HG03097 (cell line): ENCODE results near the gene RGS4.

ENCODE experiments used
- ATAC-seq: cut with Tn5 transposase; IDR thresholded peaks from one replicate; pipeline ENCODE4 v1.9.1; 2021; ENCODE audit not compliant: unreplicated experiment, low FRiP score

Gene RGS4

DNA sequence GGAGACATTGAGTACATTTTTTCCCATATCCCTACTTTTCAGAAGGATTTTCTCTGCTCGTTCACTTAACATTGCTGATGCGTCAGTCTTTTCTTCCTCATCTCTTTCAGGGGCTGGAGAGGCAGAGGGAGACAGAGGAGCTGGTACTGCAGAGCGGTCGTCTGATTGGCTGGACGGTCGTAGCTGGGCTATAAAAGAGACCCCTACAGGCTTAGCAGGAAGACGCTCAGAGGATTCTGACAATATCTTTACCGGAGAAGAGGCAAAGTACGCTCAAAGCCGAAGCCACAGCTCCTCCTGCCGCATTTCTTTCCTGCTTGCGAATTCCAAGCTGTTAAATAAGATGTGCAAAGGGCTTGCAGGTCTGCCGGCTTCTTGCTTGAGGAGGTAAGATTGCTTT is at the start of gene RGS4:
Gene RGS4, plus strand, starts transcription at position 220 of the 400 bp plus-strand sequence. Its CDS starts 124 bp downstream, at position 344.
- no peak for ATAC-seq

DNA sequence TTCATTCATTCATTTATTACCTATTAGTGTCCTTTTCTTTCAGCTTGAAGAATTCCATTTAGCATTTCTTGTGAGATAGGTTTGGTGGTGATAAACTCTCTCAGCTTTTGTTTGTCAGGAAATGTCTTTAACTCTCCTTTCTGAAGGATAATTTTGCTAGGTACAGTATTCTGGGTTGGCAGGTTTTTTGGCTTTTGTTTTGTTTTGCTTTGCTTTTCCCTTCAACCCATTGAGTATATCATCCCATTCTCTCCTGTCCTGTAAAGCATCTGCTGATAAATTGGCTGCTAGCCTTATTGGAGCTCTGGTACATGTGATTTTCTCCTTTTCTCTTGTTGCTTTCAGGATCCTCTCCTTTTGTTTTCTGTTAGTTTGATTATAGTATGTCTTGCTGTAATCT is 47.0 kb upstream of the RGS4 start:
- no peak for ATAC-seq

DNA sequence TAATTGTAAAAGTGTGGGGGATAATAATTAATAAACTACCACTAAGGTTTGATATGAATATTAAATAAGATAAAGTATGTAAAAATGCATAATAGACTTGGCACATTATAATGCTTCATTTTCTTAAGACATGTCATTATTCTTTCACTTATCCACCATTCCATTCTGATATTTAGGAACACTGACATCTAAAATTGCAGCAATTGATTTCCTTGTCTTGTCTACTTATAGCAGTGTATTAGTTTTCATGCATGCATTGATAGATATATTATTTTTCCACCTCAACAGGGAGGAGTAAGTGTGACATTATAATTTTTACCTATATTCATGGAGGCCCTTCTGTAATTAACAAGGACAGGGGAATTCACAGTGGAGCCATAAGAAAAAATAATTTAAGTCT is 41.6 kb upstream of the RGS4 start:
- ATAC-seq: no peak

DNA sequence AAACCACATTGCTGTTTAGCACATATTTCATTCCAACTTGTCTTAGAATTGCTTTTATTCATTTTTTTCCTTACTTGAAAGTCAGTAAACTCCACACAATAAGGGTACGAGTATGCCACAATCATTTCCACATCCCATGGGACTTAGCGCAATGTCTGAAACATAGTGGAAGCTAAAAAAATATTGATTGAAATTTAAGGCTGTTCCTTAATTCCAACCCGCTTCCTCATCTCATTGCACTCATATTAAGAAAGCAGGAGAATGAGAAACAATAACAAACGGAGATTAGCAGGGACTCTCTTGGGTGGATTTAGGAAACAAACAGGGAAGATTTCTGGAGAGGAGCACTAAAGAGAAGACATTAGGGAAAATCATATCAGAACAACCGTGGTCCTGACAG is 39.3 kb upstream of the RGS4 start:
- no peak for ATAC-seq

DNA sequence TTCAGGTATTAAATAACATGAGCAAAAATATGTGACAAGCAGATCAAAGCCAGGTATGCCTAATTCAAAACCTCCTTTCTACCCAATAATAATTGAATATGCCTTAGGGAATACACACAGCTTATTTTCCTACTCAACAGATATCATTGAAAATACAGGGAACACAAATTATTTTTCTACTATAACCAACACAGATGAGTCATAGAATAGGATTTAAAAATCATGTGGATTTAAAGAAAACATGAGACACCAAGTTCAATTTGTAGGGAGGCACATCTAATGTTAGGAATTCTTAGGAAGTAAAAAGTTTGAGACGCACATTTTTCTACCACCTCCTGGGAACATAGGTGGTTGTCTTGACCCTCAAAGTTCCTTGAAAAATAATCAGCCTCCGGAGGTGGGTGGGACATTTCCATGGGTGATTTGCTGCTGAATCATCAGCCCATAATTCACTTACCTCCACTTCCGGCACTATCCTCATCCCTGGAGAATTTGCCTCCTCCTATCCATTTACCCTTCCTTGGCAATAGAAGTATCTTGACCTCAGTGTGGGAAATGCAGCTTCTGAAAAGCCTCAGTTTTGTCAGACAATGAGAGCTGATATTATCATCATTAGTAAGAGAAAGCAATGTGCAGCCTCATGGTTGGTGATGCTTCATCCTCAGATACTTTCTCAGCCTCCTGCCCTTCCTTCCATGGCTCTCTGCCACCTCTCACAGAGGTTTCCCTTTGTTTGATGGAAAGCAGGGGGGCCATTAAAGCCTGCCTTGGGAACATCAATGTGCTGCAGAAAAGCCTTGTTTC is 33.5 kb upstream of the RGS4 start:
- no peak for ATAC-seq

DNA sequence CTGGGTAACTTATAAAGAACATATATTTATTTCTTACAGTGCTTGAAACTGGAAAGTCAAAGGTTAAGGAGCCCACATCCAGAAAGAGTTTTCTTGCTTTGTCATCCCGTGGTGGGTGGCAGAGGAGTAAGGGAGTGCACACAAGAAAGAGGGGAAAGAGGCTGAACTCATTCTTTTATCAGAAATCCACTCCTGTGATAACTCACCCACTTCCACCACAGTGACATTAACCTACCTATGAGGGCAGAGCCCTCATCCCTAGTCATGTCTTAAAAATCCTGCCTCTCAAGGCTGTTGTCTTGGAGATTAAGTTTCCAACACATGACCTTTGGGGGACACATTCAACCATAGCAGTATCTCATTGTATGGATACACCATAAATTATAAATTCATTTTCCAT is 32.5 kb upstream of the RGS4 start:
- ATAC-seq: no peak

DNA sequence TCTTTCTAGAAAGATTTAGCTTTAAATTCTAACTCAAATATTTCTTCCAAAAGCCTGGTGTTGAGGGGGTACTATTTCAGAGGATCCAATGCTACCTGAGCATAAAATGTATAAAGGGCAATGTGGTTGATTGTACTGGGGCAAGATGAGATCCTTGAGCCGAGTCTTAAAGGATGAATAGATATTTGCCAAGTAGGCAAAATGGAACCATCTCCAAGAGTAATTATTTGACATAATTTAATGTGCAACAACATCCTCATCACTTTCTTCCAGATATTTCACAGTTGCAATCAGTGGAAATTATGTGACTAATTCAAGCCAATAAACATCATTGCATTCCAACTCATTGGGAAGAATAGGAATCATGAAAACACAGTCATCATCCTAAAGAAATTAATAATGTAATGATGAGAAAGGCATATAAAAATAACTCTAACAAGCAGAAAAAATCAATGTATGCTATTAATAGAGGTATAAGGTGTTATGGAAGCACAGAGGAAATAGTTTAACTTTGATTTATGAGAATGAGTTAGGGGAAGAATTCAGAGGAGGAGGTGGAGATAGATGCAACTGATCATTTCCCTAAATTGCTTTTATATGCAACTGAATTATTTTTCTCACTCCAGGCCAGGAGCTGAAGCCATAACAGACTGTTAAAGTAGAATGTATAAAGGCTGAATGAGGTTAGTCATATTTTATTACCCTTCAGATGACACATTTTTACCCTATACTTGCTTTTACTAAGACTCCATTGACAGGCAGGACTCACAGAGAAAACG is 30.0 kb upstream of the RGS4 start:
- ATAC-seq: no peak

DNA sequence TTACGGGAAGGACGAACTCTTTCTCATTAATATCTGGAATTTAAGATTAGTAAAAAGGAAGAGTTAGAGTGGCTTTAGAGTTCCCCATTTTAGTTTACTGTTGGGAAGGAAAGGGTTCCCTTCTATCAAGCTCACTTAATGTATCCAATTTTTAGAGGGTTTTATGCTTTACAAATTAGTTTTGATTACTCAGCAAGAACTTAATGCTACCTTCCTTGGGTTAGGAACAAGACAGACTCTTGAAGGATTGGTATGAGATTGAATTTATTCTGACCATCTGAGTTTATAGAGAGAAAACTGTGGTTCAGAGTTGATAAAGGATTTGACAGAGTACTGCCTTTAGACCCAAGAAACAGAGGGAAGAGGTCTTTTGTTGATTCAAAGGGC is 29.5 kb upstream of the RGS4 start:
- ATAC-seq: no peak

DNA sequence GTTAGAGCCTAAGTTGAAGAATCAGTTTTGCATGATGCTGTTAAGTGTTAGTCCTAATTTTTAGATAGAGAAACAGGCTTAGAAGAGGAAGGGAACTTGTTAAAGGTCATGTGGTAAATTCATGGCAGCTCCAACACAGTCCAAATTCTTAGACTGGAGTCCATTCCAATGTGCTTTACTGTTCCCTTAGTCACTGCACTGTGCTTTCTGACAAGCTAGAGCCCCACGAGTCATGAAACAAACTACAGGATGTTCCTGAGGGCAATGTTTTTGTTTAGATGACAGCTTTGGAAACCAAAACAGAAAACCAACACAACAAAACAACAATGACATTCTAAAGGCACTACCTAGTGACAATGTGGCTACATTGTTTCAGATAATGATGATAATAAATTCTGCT is 23.1 kb upstream of the RGS4 start:
- no peak for ATAC-seq

DNA sequence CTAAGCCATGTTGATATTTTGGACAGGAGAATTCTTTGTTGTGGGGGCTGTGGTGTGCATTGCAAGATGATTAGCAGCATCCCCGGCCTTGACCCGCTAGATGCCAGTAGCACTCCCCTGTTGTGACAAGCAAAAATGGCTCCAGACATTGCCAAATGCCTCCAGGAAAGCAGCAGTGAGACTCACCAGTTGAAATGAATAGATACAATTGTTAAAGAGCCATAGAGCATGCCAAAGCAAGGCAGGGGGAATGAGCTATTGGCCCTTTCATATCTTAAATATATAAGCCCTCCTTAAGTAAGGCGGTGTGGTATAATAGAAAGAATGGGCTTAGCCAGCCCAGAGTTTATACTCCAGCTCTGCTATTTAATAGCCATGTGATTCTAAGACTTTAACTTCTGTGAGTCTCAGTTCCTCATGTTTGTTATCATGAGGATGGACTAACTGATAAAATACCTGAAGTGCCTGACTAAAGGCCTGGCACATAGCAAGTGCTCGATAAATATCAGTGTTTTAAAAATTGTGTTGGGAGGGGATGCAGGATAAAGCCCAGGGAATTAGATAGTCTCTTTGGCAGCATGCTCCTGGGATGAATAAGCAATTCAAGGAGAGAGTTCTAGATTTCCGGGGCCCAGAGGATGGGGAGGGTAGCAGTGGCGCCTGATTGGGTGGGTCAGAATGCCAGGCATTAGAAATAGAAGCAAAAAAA is 21.1 kb upstream of the RGS4 start:
- ATAC-seq: no peak

DNA sequence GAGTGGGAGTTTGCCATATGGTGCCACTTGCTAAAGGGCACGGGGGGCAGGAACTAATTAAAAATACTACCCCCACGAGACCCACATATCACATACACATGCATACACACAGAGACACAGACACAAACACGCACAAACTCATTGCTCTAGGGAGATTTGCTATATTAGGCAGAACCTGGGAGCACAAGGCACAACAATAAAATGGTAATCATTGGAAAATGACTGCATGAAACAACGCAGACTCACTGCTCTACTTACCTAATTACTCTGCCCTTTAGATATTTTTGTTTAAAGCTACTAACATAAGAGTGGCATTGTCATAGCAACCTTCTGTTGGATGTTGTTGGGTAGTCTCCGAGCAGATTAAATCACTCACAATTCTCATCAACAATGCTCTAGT is 20.3 kb upstream of the RGS4 start:
- ATAC-seq: no peak

DNA sequence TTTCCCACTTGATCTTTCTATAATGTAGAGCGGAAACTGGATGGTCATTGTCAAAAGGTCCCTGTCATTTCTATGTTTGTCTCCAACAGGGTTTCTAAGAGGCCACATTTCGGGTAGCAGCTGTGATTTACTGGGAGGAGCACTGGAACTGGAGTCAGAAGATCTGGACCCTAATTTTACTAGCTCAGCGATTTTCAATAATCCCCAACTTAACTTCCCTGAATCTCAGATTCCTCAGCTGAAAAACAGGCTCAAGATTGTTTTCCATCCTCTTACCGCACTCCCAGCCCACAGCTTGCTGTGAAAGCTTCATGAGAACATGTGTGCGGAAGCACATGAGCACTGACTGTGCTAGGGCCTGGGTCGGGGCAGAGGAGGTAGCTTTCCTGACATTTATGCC is 19.9 kb upstream of the RGS4 start:
- no peak for ATAC-seq

DNA sequence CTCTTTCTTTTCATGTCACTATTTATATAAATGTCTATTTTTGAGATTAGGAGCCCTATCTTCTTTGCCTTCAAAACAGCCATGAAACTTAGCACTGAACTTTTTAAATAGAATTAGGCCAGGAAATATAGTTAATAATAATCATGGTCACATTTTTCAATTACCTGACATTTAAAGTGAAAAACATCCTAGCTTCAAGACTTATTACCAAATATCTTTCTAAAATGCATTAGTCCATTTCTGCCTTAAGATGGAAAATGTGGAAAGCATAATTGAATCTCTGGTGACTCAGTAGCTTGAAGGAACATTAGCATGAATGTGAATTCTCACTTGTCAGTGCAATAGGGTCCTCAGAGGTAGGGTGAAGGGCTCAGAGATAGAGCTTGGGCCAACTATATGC is 18.7 kb upstream of the RGS4 start:
- no peak for ATAC-seq

DNA sequence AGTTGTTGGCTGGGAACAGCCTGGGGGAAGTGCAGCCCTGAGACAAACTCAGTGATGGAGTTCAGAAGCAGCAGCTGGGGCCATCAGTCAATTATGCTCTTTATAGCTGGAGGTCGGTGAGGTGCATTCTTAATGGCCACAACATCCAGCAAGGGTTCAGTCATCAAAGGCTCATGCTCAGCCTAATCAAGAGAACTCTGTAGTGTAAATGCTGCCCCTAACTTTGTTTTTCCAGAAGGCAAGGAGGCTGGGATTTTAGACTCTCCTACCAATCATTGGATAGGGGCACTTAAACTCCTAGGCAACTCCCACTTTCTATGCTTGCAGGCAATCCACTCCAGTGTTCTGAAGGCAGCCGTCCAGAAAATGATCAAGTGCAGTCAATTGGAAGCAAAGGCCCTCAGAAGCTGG is 15.0 kb upstream of the RGS4 start:
- no peak for ATAC-seq

DNA sequence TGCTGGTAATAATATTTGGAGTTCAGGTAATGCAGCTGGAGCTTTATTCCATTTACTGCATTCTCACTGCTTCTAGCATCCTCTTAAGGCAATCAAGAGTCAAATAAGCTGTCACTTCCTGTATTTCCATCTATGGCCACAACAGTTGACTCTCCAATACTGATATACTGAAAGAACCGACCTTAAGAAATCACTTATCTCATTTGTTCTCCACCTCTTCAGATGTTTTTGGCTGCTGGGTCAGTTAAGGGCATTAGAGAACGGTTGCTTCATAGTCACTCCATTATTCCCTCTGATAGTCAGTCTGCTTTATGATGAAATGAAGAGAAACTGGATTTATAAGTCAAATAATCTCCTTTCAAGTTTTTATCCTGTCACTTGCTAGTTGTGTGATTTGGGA is 14.2 kb upstream of the RGS4 start:
- no peak for ATAC-seq

DNA sequence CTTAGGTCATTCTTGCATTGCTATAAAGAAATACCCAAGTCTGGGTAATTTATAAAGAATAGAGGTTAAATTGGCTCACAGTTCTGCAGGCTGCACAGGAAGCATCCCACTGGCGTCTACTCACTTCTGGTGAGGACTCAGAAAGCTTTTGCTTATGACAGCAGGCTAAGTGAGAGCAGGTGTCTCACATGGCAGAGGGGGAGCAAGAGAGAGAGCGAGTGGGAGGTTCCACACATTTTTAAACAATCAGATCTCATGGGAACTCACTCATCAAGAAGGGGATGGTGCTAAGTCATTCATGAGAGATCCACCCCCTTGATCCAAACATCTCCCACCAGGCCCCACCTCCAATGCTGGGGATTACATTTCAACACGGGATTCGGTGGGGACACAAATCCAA is 13.6 kb upstream of the RGS4 start:
- ATAC-seq: no peak

DNA sequence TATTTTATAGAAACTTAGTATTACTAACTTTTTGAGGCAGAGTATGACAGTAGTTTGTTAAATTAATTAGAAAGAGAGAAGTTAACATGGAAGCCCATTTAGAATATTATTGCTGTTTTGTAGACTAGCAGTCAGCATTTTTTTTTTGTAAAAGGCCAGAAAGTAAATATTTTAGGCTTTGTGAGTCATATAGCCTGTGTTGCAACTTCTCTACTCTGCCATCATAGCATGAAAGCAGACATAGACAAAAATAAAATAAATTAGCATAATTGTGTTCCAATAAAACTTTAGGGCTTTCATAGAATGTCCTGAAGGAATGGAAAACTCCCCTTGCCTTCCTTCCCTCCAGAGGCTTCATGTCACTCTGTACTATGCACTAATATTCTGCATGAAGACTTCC is 12.3 kb upstream of the RGS4 start:
- ATAC-seq: no peak

DNA sequence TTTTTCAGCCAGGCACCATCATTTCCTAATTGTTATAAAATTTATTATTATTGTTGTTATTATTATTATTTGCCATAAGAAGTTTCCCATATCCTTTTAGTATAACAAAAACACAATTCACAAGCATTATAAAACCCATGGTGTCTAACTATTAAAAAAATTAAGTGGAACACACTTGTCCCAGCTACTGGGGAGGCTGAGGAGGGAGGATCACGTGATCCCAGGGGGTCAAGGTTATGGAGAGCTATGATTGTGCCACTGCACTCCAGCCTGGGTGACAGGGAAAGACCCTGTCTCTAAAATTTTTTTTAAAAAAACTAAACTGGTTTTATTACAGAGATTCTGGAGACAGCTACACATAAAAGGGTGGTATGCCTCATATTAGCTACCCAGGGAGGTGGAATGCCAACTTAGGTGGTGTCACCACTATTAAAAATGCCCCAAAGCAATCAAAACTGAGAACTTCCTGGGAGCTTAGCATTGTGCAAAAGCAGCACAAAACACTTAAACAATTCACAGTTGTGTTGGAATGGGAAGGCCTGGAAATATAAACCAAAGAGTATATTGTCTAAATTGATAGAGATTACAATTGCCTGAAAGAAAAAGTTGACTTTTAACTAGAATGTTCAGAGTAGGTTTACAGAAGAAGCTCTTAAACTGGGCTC is 8.7 kb upstream of the RGS4 start:
- no peak for ATAC-seq

DNA sequence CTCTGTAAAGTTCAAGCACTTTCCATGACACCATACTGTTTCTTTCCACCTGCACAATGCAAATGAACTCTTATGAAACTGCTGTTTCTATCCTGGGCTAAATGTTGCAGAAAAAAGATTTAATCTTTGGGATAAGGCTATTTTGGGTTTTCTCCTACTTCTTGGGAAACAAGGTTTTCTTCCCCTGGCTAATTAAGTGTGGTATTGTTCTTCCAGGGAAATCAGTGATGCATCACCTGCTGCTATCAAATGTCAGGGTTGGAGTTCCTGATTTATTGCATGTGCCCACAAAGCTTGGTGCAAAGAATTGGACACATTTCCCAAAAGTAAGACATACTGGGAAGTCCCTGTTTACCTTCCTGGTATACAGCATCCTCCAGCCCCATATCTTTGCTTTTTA is 6.0 kb upstream of the RGS4 start:
- no peak for ATAC-seq

DNA sequence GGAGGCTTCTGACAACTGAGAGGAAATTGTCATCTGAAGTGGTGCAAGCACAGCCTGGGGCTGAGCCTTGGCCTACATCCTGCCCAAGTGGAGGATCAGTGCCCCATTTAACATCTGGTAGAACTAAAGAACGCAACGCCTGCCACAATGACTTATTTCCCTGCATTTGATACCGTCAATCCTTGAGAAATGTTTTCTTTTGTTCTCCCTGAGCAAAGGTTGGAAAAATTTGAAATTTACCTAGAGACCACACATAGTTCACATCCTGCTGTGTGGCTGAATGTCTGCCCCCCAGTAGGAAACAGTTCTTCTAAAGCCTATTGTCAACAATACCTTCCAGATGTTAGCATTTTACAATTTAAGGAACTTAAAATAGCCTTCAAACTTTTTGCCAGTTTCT is 5.6 kb upstream of the RGS4 start:
- no peak for ATAC-seq

DNA sequence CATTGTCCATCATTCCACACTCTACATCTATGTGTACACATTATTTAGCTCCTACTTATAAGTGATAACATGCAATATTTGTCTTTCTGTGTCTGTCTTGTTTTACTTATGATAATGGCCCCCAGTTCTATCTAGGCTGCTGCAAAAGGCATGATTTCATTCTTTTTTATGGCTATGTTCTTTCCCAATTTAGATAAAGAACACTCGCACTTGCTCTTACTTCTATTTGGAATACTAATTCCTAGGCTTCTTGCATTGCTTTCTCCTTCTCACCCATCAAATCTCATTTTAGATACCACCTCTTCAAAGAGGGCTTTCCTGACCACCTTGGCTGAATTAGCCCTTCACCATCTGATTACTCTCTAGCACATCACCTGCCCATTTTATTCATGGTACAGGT is 3.0 kb upstream of the RGS4 start:
- ATAC-seq: no peak
